ENCODE measurements around the gene TSKS. TPM values are rescaled to one million over a fixed set of nuclear protein-coding genes. Genes with fewer than 3 reads are reported as not detected.

TSKS gene
- total and polyA plus RNA-seq, 2 donors (not counting 3 experiments of a cell fraction or from before 2014, with no cell fraction given) = 0.03 TPM; not detected in 1

DNA sequence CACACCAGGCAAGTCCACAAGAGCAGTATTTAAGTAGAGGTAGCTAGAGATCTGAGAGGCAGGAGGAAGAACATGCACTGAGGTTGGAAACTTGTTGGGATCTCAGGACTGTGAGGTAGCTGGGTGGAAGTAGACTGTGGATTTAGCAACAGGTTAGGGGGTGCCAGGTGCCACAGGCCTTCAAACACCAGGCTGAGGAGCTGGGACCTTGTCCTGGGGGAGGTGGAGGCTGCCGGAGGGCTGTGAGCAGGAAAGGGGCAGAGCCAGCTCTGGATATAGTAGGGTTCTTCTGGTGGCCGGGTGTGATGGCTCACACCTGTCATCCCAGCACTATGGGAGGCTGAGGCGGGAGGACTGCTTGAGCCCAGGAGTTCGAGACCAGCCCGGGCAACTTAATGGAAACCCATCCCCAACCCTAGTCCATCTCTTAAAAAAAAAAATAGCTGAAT lies 46.9 kb upstream of the TSKS start:
- Histone ChIP-seq H3K79me2 (ENCODE audit: control insufficient read depth, insufficient read depth, low read length) (no peaks in the 10 kb centered on the region), H3K9me1 (replicated peaks; ENCODE audit: control insufficient read depth, extremely low read depth, insufficient read depth, low read length) (no peaks in the 10 kb centered on the region), H3K4me1 (ENCODE audit: control insufficient read depth, extremely low read depth, insufficient read depth, low read length) (peaks cover 20% of the 10 kb centered on the region), H4K20me1 (replicated peaks; ENCODE audit: control insufficient read depth, extremely low read depth, insufficient read depth, low read length) (no peaks in the 10 kb centered on the region), H3K36me3 (ENCODE audit: control insufficient read depth in 2 of 2, extremely low read depth in 1 of 2, insufficient read depth in 2 of 2, low read length in 2 of 2) (no peaks in the 10 kb centered on the region), H3K9ac (replicated peaks; ENCODE audit: extremely low read depth, insufficient read depth, low read length) (no peak overlapping the region), H3K27ac (ENCODE audit: insufficient read depth, low read depth, low read length) (no peak overlapping the region), H3K27me3 (ENCODE audit: control insufficient read depth in 2 of 2, insufficient read depth in 2 of 2, low read length in 2 of 2) (no peaks in the 10 kb centered on the region), H2AFZ (ENCODE audit: low read depth, low read length) (no peak overlapping the region), H3K4me3 (replicated peaks in 1 of 3; ENCODE audit: insufficient read depth in 1 of 3, low read depth in 1 of 3, low read length in 3 of 3) (no peak overlapping the region), H3K9me3 (replicated peaks; ENCODE audit: control insufficient read depth, insufficient read depth, low read length) (no peaks in the 10 kb centered on the region), H3K4me2 (ENCODE audit: insufficient read depth, low read length) (no peak overlapping the region)
- ChIA-PET CTCF (interaction anchor here (0.8 to 1.1 kb wide), 2 partner anchors 49 to 58 kb away, joined by 3 read pairs; no protein-coding TSS in a partner anchor), POLR2A (no interaction called here)
- TF ChIP-seq, protein P1, sequence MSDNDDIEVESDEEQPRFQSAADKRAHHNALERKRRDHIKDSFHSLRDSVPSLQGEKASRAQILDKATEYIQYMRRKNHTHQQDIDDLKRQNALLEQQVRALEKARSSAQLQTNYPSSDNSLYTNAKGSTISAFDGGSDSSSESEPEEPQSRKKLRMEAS (IDR thresholded peaks at IDR 0.05; ENCODE audit: insufficient read depth, insufficient read length) = no peak
- TF ChIP-seq EZH2 (IDR thresholded peaks at IDR 0.05; ENCODE audit: borderline replicate concordance, low read depth, low read length, severe bottlenecking) (no peak), JUN (IDR thresholded peaks at IDR 0.05; ENCODE audit: borderline replicate concordance, insufficient read depth, insufficient read length, low read depth) (no peak), POLR2A (IDR thresholded peaks at IDR 0.05; ENCODE audit: low read depth, low read length) (no peak), POLR2AphosphoS5 (IDR thresholded peaks at IDR 0.05; ENCODE audit: insufficient read depth, low read depth, low read length) (no peak), FOS (IDR thresholded peaks at IDR 0.05; ENCODE audit: borderline replicate concordance, insufficient read depth, low read length) (no peak), CTCF (IDR thresholded peaks at IDR 0.05; ENCODE audit: extremely low read depth in 1 of 2, insufficient read depth in 1 of 2, low read depth in 1 of 2, low read length in 2 of 2) (no peak), MYC (IDR thresholded peaks at IDR 0.05; ENCODE audit: low read depth, low read length) (no peak), GATA2 (IDR thresholded peaks at IDR 0.05; ENCODE audit: insufficient read depth, insufficient read length, low read depth, low read length) (no peak)
- DNase-seq (ENCODE audit: low read depth, low spot score) (no peak), FAIRE-seq (no peak)
- no TSS peak for BruUV-seq (replicated peaks)
- dilution Hi-C loops (cut with MboI; ENCODE audit: extremely low pct_ligation_motif_present, low sequenced_read_pairs) = no loop called here
- intact Hi-C loops (cut with micrococcal nuclease) = loop anchor here (2.0 to 5.0 kb wide), 3 partner anchors 43 to 313 kb away; partner anchors contain the start of genes ADM5, AP2A1 and RPS11

Measured in endothelial cell of umbilical vein (primary cell).